H1 (cell line): Measurements from ENCODE around the gene PTPRT. TPM values are rescaled to one million over a fixed set of nuclear protein-coding genes. Genes with fewer than 3 reads are reported as not detected.

Source experiments
- CTCF ChIA-PET: fragments of 300-600 bp; sonication (Branson Sonifier 250); formaldehyde crosslinking; loops from one replicate; lab custom pipeline; 2021; ENCODE audit not compliant: partially characterized antibody; lab: Charles Lee
- POLR2A ChIA-PET: fragments of 300-600 bp; sonication (Branson Sonifier 250); formaldehyde crosslinking; loops from one replicate; lab custom pipeline; 2021; ENCODE audit warnings: inconsistent platforms; ENCODE audit not compliant: partially characterized antibody; lab: Charles Lee
- DNase-seq, 2 experiments: peaks; one replicate each; pipeline versions ENCODE4 v3.0.0 to v3.0.0-alpha.2; 2010 to 2022; ENCODE audit warnings: low spot score in 2 of 2, low read depth in 1 of 2, mixed read lengths in 1 of 2
- FAIRE-seq: peaks from 2 replicates; lab custom pipeline; 2011; peaks lifted over from hg19 to GRCh38; lab: Jason Lieb, UNC
- H2AFZ ChIP-seq: 2 replicates; pipeline ENCODE4 v1.8.1; 2012; ENCODE audit warnings: low read length, inconsistent platforms
- H2AK5ac ChIP-seq: 2 replicates; pipeline ENCODE4 v1.6.1; 2013; ENCODE audit warnings: low read depth, low read length
- H2BK120ac ChIP-seq: replicated peaks from 2 replicates; pipeline ENCODE3; 2013; ENCODE audit warnings: low read depth, low read length, inconsistent platforms
- H2BK12ac ChIP-seq: 2 replicates; pipeline ENCODE4 v1.6.1; 2013; ENCODE audit warnings: low read depth, low read length
- H2BK15ac ChIP-seq: 2 replicates; pipeline ENCODE4 v1.6.1; 2013; ENCODE audit warnings: low read length
- H2BK20ac ChIP-seq: 2 replicates; pipeline ENCODE4 v1.6.1; 2013; ENCODE audit warnings: low read length
- H2BK5ac ChIP-seq: 2 replicates; pipeline ENCODE4 v1.6.1; 2013; ENCODE audit warnings: low read depth, low read length
- H3K14ac ChIP-seq: 2 replicates; pipeline ENCODE4 v1.6.1; 2013; ENCODE audit warnings: inconsistent platforms; ENCODE audit not compliant: insufficient read length
- H3K18ac ChIP-seq: 2 replicates; pipeline ENCODE4 v1.6.1; 2013; ENCODE audit warnings: low read length; ENCODE audit errors: extremely low read depth
- H3K23ac ChIP-seq: 2 replicates; pipeline ENCODE4 v1.6.1; 2013; ENCODE audit warnings: inconsistent platforms; ENCODE audit not compliant: insufficient read length
- H3K23me2 ChIP-seq: 2 replicates; pipeline ENCODE4 v1.6.1; 2013; ENCODE audit warnings: low read depth, low read length
- H3K27ac ChIP-seq: 2 replicates; pipeline ENCODE4 v1.6.1; 2011; ENCODE audit warnings: low read depth, low read length, inconsistent platforms
- H3K27me3 ChIP-seq, 4 experiments: replicated peaks in 1 of 4; 1 replicate in 1 of 4; 2 replicates in 3 of 4; pipeline versions ENCODE4 v1.6.1 to v1.8.1; 2011 to 2013; ENCODE audit warnings: low read length in 3 of 4, mild to moderate bottlenecking in 3 of 4, inconsistent platforms in 2 of 4, mixed read lengths in 2 of 4, moderate library complexity in 1 of 4; ENCODE audit not compliant: control insufficient read depth in 3 of 4, insufficient read depth in 3 of 4; ENCODE audit errors: extremely low read depth in 1 of 4
- H3K36me3 ChIP-seq, 4 experiments: 2 replicates each; pipeline versions ENCODE4 v1.6.1 to v1.8.1; 2011 to 2013; ENCODE audit warnings: mild to moderate bottlenecking in 4 of 4, low read length in 3 of 4, moderate library complexity in 2 of 4, control low read depth in 1 of 4, inconsistent platforms in 1 of 4; ENCODE audit not compliant: insufficient read depth in 4 of 4, control insufficient read depth in 2 of 4
- H3K4ac ChIP-seq: replicated peaks from 2 replicates; pipeline ENCODE3; 2013; ENCODE audit warnings: low read length, low read depth, mixed read lengths, inconsistent platforms; ENCODE audit not compliant: insufficient read length
- H3K4me1 ChIP-seq, 4 experiments: replicated peaks in 1 of 4; 1 replicate in 1 of 4; 2 replicates in 3 of 4; pipeline versions ENCODE4 v1.6.1 to v1.8.1; 2011 to 2013; ENCODE audit warnings: low read length in 3 of 4, inconsistent platforms in 2 of 4, mixed read lengths in 1 of 4; ENCODE audit not compliant: insufficient read depth in 4 of 4, control insufficient read depth in 3 of 4
- H3K4me2 ChIP-seq, 2 experiments: 2 replicates each; pipeline versions ENCODE4 v1.6.1 to v1.8.1; 2011 to 2013; ENCODE audit warnings: low read depth in 2 of 2, low read length in 2 of 2, control low read depth in 1 of 2, inconsistent platforms in 1 of 2, mild to moderate bottlenecking in 1 of 2; ENCODE audit not compliant: insufficient read depth in 1 of 2
- H3K4me3 ChIP-seq, 4 experiments: fragments of 200-600, 300-600 bp in 1 of 4; sonication (generic), shearing (Covaris generic), sonication (Bioruptor Twin) in 1 of 4; 2 replicates each; pipeline versions ENCODE4 v1.5.1 to v1.8.1; 2011 to 2016; ENCODE audit warnings: low read length in 4 of 4, low read depth in 3 of 4, control low read depth in 2 of 4, inconsistent platforms in 2 of 4, mild to moderate bottlenecking in 2 of 4, mixed read lengths in 1 of 4, moderate library complexity in 1 of 4; ENCODE audit not compliant: insufficient read depth in 2 of 4; ENCODE audit errors: extremely low read depth in 1 of 4
- H3K56ac ChIP-seq: replicated peaks from 2 replicates; pipeline ENCODE3; 2013; ENCODE audit warnings: low read depth, mild to moderate bottlenecking, mixed read lengths, low read length, inconsistent platforms; ENCODE audit not compliant: insufficient read length
- H3K79me1 ChIP-seq: 2 replicates; pipeline ENCODE4 v1.6.1; 2013; ENCODE audit warnings: low read depth, low read length, control low read depth
- H3K79me2 ChIP-seq, 2 experiments: 2 replicates each; pipeline versions ENCODE4 v1.6.1 to v1.8.1; 2012 to 2013; ENCODE audit warnings: low read length in 2 of 2, mild to moderate bottlenecking in 2 of 2, inconsistent platforms in 1 of 2; ENCODE audit not compliant: insufficient read depth in 2 of 2, control insufficient read depth in 1 of 2
- H3K9ac ChIP-seq, 4 experiments: replicated peaks in 1 of 4; 1 replicate in 1 of 4; 2 replicates in 3 of 4; pipeline versions ENCODE4 v1.6.1 to v1.8.1; 2011 to 2013; ENCODE audit warnings: low read depth in 3 of 4, low read length in 3 of 4, control low read depth in 2 of 4, mild to moderate bottlenecking in 2 of 4, moderate library complexity in 2 of 4, inconsistent platforms in 1 of 4; ENCODE audit errors: extremely low read depth in 1 of 4
- H3K9me3 ChIP-seq, 2 experiments: 2 replicates each; pipeline versions ENCODE4 v1.6.1 to v1.8.1; 2012 to 2013; ENCODE audit warnings: mild to moderate bottlenecking in 2 of 2, moderate library complexity in 2 of 2, control low read depth in 1 of 2, inconsistent platforms in 1 of 2, low read depth in 1 of 2, low read length in 1 of 2, mixed read lengths in 1 of 2; ENCODE audit not compliant: insufficient read depth in 2 of 2
- H4K20me1 ChIP-seq, 2 experiments: replicated peaks in 1 of 2; 2 replicates each; pipeline versions ENCODE3 to v1.8.1; 2011 to 2013; ENCODE audit warnings: inconsistent platforms in 2 of 2, low read length in 2 of 2, mild to moderate bottlenecking in 1 of 2; ENCODE audit not compliant: insufficient read depth in 2 of 2, control insufficient read depth in 1 of 2
- H4K5ac ChIP-seq: 2 replicates; pipeline ENCODE4 v1.6.1; 2013; ENCODE audit warnings: low read length, low read depth, mixed read lengths, inconsistent platforms; ENCODE audit not compliant: insufficient read length
- H4K8ac ChIP-seq: 2 replicates; pipeline ENCODE4 v1.8.0; 2013; ENCODE audit warnings: mild to moderate bottlenecking, moderate library complexity, low read length, inconsistent platforms; ENCODE audit not compliant: insufficient read depth; ENCODE audit errors: extremely low read depth
- H4K91ac ChIP-seq: replicated peaks from 2 replicates; pipeline ENCODE3; 2013; ENCODE audit warnings: low read length, mixed read lengths, inconsistent platforms; ENCODE audit not compliant: insufficient read length
- ASH2L ChIP-seq: fragments of 200-600, 300-600 bp; sonication (generic); IDR thresholded peaks from one replicate; pipeline ENCODE4 v1.7.1; 2017; ENCODE audit warnings: low read length
- BRCA1 ChIP-seq: IDR thresholded peaks from 2 replicates; pipeline ENCODE4 v1.6.1; 2012; ENCODE audit warnings: low read depth, low read length, improper control_type of control experiment
- CHD1 ChIP-seq: IDR thresholded peaks from 2 replicates; pipeline ENCODE4 v1.6.1; 2012; ENCODE audit warnings: low read depth, low read length, improper control_type of control experiment
- HDAC6 ChIP-seq: IDR thresholded peaks from one replicate; pipeline ENCODE4 v1.7.1; 2012; ENCODE audit warnings: low read depth, mild to moderate bottlenecking, inconsistent platforms, low read length, moderate library complexity
- POLR2AphosphoS5 ChIP-seq: IDR thresholded peaks from 2 replicates; pipeline ENCODE4 v1.6.1; 2011; ENCODE audit warnings: low read depth, low read length
- SIN3A ChIP-seq, 2 experiments: IDR thresholded peaks in 1 of 2; conservative IDR thresholded peaks in 1 of 2; 2 replicates each; pipeline ENCODE4 v1.6.1; 2011 to 2012; ENCODE audit warnings: low read length in 2 of 2, improper control_type of control experiment in 1 of 2, low read depth in 1 of 2, mild to moderate bottlenecking in 1 of 2
- TBP ChIP-seq: IDR thresholded peaks from 2 replicates; pipeline ENCODE4 v1.6.1; 2011; ENCODE audit warnings: low read depth, low read length, improper control_type of control experiment
- WGBS, 2 experiments: shearing (Covaris generic) in 1 of 2; methylation state at CpG; one replicate each; pipeline versions ENCODE4 v1.1.6 to v1.1.7; 2013 to 2015; ENCODE audit warnings: low lambda C conversion rate in 2 of 2, mixed read lengths in 2 of 2, inconsistent platforms in 1 of 2, low coverage in 1 of 2, missing lambda C conversion rate in 1 of 2; ENCODE audit not compliant: insufficient replicate concordance in 2 of 2, insufficient coverage in 1 of 2, insufficient read length in 1 of 2; ENCODE audit errors: extremely low coverage in 1 of 2, missing lambda C conversion rate in 1 of 2; 5-methylcytosine and 5-hydroxymethylcytosine counted together
- polyA plus RNA-seq, 7 experiments: library from polyadenylated mRNA; depleted of rRNA in 3 of 7; stranded (reverse) in 5 of 7; unstranded in 2 of 7; fragments of >200 nt in 5 of 7; fragments of 200-250 nt in 2 of 7; gene quantifications; 1 replicate in 5 of 7; 2 replicates in 1 of 7; 4 replicates in 1 of 7; pipeline versions ENCODE4 v1.2.1 to v1.2.3, GENCODE V29; 2011 to 2013; ENCODE audit warnings: missing spikeins in 2 of 7, mixed read lengths in 2 of 7
- total RNA-seq: library from RNA; stranded (reverse); fragmentation: NEBNext Ultra II Directional; extraction: Animal tissue kit (Norgen Biotek cat#: 25700); gene quantifications from 2 replicates; pipeline ENCODE4 v1.2.1, GENCODE V29; 2021

The PTPRT gene
- total and polyA plus RNA-seq, 2 of the 8 experiments (the other 6 are each of a cell fraction or from before 2014, with no cell fraction given), result 0.33 to 1.8 TPM

DNA sequence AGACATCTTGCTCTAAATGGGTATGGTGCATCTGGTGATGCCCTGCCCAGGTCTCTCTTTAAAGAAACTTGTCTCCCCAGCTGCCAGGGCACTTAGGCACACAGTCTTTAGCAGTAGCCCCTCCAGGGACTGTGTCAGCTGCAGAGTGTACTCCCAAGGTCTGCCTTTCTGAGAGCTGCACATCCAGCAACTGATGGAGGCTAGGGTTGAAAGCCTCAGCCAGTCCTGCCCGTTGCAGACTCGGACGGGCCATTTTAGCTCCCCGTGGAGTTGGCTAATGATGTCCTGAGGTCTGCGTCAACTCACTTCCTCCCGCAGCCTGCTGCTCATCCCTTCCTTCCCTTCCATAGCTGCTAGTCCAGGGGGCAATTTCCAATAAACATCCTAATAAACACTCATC lies 381.8 kb downstream of the PTPRT start:
- Histone ChIP-seq H3K4me2 (no peak overlapping the region), H3K4me3 (no peak overlapping the region), H4K8ac (no peak overlapping the region), H3K14ac (no peak overlapping the region), H3K79me1 (no peaks in the 10 kb centered on the region), H3K27ac (no peak overlapping the region), H2BK5ac (no peak overlapping the region), H3K9ac (no peak overlapping the region), H2BK20ac (no peak overlapping the region), H2BK15ac (no peak overlapping the region), H3K36me3 (no peaks in the 10 kb centered on the region), H3K9me3 (no peaks in the 10 kb centered on the region), H2AFZ (no peak overlapping the region), H2BK12ac (no peak overlapping the region), H2BK120ac (no peak overlapping the region), H4K5ac (no peak overlapping the region), H4K91ac (no peak overlapping the region), H3K27me3 (no peaks in the 10 kb centered on the region), H3K23ac (no peak overlapping the region), H3K18ac (no peak overlapping the region), H3K56ac (no peak overlapping the region), H3K79me2 (no peaks in the 10 kb centered on the region), H4K20me1 (no peaks in the 10 kb centered on the region), H3K4ac (no peak overlapping the region), H2AK5ac (no peak overlapping the region)
- POLR2A ChIA-PET, result no interaction called here
- CTCF ChIA-PET, result no interaction called here
- FAIRE-seq (no peak), DNase-seq (no peak)
- no peak for TF ChIP-seq HDAC6
- no peak for TF ChIP-seq ASH2L
- no peak for TF ChIP-seq SIN3A (conservative IDR thresholded peaks at IDR 0.05 in 1 of 2, IDR thresholded peaks at IDR 0.05 in 1 of 2; ENCODE audit: low read depth in 1 of 2, low read length in 2 of 2)
- no peak for TF ChIP-seq POLR2AphosphoS5
- no peak for TF ChIP-seq BRCA1
- TF ChIP-seq CHD1, result no peak
- no peak for TF ChIP-seq TBP
- TF ChIP-seq, all 59 proteins: peak for 0
- H3K23me2 ChIP-seq, result no peaks in the 10 kb centered on the region
- 89% methylated on average over 6 of the region's 6 CpGs; no CpG with 5 or more reads in 1 of the 2 experiments for WGBS, 2 experiments
- H3K4me1 ChIP-seq, result no peaks in the 10 kb centered on the region
